Loucy (cell line): ENCODE measurements around the gene ITGB8.
A peak's percentile ranks its signal among the peaks of the same experiment; 100 is the strongest.
"Not testable (repeated sequence)": the region's sequence is repeated elsewhere in the genome, so short reads cannot be mapped to it uniquely, and the experiment has no call there.

Source experiments
- H2AFZ ChIP-seq: fragments of 200-600 bp; sonication (generic); 2 replicates; pipeline ENCODE4 v1.6.0; 2016; ENCODE audit warnings: antibody characterized with exemption, mild to moderate bottlenecking, low read length, moderate library complexity
- H3F3A ChIP-seq: fragments of 200-600 bp; 2 replicates; pipeline ENCODE4 v1.6.0; 2016; ENCODE audit warnings: antibody characterized with exemption, low read depth, mild to moderate bottlenecking
- H3K27me3 ChIP-seq: fragments of 200-600 bp; sonication (generic); 2 replicates; pipeline ENCODE4 v1.6.1; 2014; ENCODE audit warnings: low read length, mild to moderate bottlenecking; ENCODE audit not compliant: insufficient read depth, poor library complexity, severe bottlenecking
- H3K36me3 ChIP-seq: fragments of 200-600 bp; sonication (generic); 2 replicates; pipeline ENCODE4 v1.6.1; 2016; ENCODE audit warnings: low read length; ENCODE audit not compliant: insufficient read depth
- H3K4me1 ChIP-seq: fragments of 200-600 bp; sonication (generic); 2 replicates; pipeline ENCODE4 v1.5.1; 2014; ENCODE audit warnings: low read length, mild to moderate bottlenecking; ENCODE audit not compliant: insufficient read depth, poor library complexity, severe bottlenecking
- H3K4me2 ChIP-seq: fragments of 200-600 bp; sonication (generic); 2 replicates; pipeline ENCODE4 v1.6.0; 2014; ENCODE audit warnings: antibody characterized with exemption, low read length, low read depth, mild to moderate bottlenecking; ENCODE audit not compliant: poor library complexity, severe bottlenecking
- H3K4me3 ChIP-seq: fragments of 200-600 bp; sonication (generic); 2 replicates; pipeline ENCODE4 v1.5.1; 2014; ENCODE audit warnings: low read length, mild to moderate bottlenecking, mixed read lengths; ENCODE audit not compliant: poor library complexity, severe bottlenecking
- H3K79me2 ChIP-seq: fragments of 200-600 bp; sonication (generic); 2 replicates; pipeline ENCODE4 v1.6.1; 2014; ENCODE audit warnings: low read length; ENCODE audit not compliant: insufficient read depth
- H3K9ac ChIP-seq: fragments of 200-600 bp; sonication (generic); 2 replicates; pipeline ENCODE4 v1.6.0; 2014; ENCODE audit warnings: mild to moderate bottlenecking, low read depth, low read length, moderate library complexity; ENCODE audit not compliant: poor library complexity, severe bottlenecking
- H3K9me2 ChIP-seq: fragments of 200-600 bp; sonication (generic); replicated peaks from 2 replicates; pipeline ENCODE4 v1.6.1; 2016; ENCODE audit warnings: low read depth, low read length, mixed read lengths
- H3K9me3 ChIP-seq: fragments of 200-600 bp; sonication (generic); 2 replicates; pipeline ENCODE4 v1.6.1; 2014; ENCODE audit warnings: mild to moderate bottlenecking, antibody characterized with exemption, low read length, low read depth; ENCODE audit not compliant: insufficient read depth
- H4K20me1 ChIP-seq: fragments of 200-600 bp; sonication (generic); 2 replicates; pipeline ENCODE4 v1.6.0; 2014; ENCODE audit warnings: antibody characterized with exemption, low read length, mild to moderate bottlenecking; ENCODE audit not compliant: insufficient read depth, poor library complexity, severe bottlenecking
- EZH2phosphoT487 ChIP-seq: fragments of 200-600 bp; IDR thresholded peaks from 2 replicates; pipeline ENCODE4 v1.6.1; 2018; ENCODE audit warnings: antibody characterized with exemption, mild to moderate bottlenecking, moderate library complexity, borderline replicate concordance
- TF ChIP-seq, protein P1 (sequence below): fragments of 200-600 bp; sonication (generic); conservative IDR thresholded peaks from 2 replicates; pipeline ENCODE4 v1.5.1; 2014; ENCODE audit warnings: mild to moderate bottlenecking, antibody characterized with exemption, low read length

The ITGB8 gene

DNA sequence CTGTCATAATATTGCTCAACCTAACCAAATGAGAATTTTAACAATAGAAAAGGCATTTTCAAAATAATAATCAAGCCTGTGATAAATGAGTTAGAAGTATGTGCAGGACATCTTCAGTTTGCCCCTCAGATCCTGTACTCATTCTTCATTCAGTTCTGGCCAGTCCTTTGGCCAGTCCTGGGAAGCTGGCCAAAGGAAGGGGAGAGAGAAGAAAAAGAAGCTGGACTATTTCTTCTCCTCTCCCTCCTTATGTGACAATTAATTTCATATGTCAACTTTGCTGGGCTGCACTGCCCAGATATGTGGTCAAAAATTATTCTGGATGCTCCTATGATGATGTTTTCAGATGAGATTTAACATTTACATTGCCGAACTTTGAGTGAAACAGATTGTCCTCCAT lies 31.6 kb upstream of the ITGB8 start:
- no peaks in the 10 kb centered on the region for H3K27me3 ChIP-seq
- peaks cover 20% of the 10 kb centered on the region for H3K4me1 ChIP-seq
- H3K79me2 ChIP-seq, result no peaks in the 10 kb centered on the region
- peak overlapping the region; percentile 96 for H2AFZ ChIP-seq
- no peaks in the 10 kb centered on the region for H3K9me2 ChIP-seq
- peak overlapping the region; percentile 83 for H3K4me2 ChIP-seq
- no peaks in the 10 kb centered on the region for H3K36me3 ChIP-seq
- no peaks in the 10 kb centered on the region for H3F3A ChIP-seq
- H3K4me3 ChIP-seq, result no peak overlapping the region
- no peak for TF ChIP-seq EZH2phosphoT487
- TF ChIP-seq, protein P1, sequence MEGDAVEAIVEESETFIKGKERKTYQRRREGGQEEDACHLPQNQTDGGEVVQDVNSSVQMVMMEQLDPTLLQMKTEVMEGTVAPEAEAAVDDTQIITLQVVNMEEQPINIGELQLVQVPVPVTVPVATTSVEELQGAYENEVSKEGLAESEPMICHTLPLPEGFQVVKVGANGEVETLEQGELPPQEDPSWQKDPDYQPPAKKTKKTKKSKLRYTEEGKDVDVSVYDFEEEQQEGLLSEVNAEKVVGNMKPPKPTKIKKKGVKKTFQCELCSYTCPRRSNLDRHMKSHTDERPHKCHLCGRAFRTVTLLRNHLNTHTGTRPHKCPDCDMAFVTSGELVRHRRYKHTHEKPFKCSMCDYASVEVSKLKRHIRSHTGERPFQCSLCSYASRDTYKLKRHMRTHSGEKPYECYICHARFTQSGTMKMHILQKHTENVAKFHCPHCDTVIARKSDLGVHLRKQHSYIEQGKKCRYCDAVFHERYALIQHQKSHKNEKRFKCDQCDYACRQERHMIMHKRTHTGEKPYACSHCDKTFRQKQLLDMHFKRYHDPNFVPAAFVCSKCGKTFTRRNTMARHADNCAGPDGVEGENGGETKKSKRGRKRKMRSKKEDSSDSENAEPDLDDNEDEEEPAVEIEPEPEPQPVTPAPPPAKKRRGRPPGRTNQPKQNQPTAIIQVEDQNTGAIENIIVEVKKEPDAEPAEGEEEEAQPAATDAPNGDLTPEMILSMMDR, result no peak
- H4K20me1 ChIP-seq, result no peaks in the 10 kb centered on the region
- no peaks in the 10 kb centered on the region for H3K9me3 ChIP-seq
- H3K9ac ChIP-seq, result no peak overlapping the region

DNA sequence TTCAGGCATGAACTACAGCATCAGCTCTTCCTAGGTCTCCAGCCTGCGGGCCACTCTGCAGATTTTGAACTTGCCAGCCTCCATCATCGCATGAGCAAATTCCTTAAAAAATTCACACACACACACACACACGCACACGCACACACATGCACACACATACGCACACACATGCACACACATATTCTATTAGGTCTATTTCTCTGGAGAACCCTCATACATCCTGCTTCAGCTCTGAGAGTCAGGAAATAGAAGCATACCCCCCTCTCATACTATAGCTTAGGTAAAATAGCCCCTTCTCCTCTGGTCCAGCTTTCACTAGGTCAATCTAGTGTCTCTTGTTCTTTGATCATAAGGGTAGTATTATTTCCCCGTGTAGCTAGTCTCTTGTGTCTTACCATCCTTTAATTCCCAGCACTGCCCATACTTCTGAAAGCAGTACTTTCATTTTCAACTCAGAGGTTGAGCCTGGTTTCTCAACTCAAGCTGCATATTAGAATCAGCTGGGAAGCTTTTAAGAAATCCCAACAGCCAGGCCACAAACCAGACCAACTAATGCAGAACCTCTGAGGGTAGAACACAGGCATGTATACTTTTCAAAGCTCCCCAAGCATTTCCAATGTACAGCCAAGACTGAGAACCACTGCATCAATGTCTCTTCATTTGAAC lies 30.9 kb upstream of the ITGB8 start:
- H3K4me1 ChIP-seq, result peaks cover 20% of the 10 kb centered on the region
- peak overlapping the region; percentile 83 for H3K4me2 ChIP-seq
- H4K20me1 ChIP-seq, result no peaks in the 10 kb centered on the region
- H3K9ac ChIP-seq, result peak overlapping the region; percentile 54
- no peaks in the 10 kb centered on the region for H3K9me2 ChIP-seq
- peak overlapping the region; percentile 54 for H3K4me3 ChIP-seq
- H3F3A ChIP-seq, result no peaks in the 10 kb centered on the region
- TF ChIP-seq EZH2phosphoT487, result no peak
- no peaks in the 10 kb centered on the region for H3K27me3 ChIP-seq
- H3K36me3 ChIP-seq, result no peaks in the 10 kb centered on the region
- peak overlapping the region; percentile 96 for H2AFZ ChIP-seq
- H3K79me2 ChIP-seq, result no peaks in the 10 kb centered on the region
- H3K9me3 ChIP-seq, result no peaks in the 10 kb centered on the region

- no peak overlapping the region for H3K4me3 ChIP-seq
- H3K79me2 ChIP-seq, result no peaks in the 10 kb centered on the region
- no peaks in the 10 kb centered on the region for H3K9me3 ChIP-seq
- no peaks in the 10 kb centered on the region for H3F3A ChIP-seq
- H3K9me2 ChIP-seq, result no peaks in the 10 kb centered on the region
- H3K36me3 ChIP-seq, result no peaks in the 10 kb centered on the region
- H3K4me2 ChIP-seq, result peak overlapping the region; percentile 0
- no peaks in the 10 kb centered on the region for H4K20me1 ChIP-seq
- H3K27me3 ChIP-seq, result no peaks in the 10 kb centered on the region
- no peak overlapping the region for H3K9ac ChIP-seq
- no peak overlapping the region for H2AFZ ChIP-seq
- H3K4me1 ChIP-seq, result peaks cover 20% of the 10 kb centered on the region
- TF ChIP-seq EZH2phosphoT487, result no peak
- TF ChIP-seq, protein P1, result no peak
These were observed 29.3 kb upstream of the ITGB8 start for GRCh38 chr7:20301311-20301939.

GRCh38 chr7:20302300-20302699 lies 28.4 kb upstream of the ITGB8 start:
- not testable (repeated sequence) for H3K9me3 ChIP-seq, H3F3A ChIP-seq, H3K4me2 ChIP-seq, H3K79me2 ChIP-seq, H3K9ac ChIP-seq, H2AFZ ChIP-seq, H3K9me2 ChIP-seq, H4K20me1 ChIP-seq, H3K36me3 ChIP-seq, H3K4me3 ChIP-seq, H3K27me3 ChIP-seq
- H3K4me1 ChIP-seq, result peaks cover 20% of the 10 kb centered on the region
